Neural cell (in vitro differentiated cells): ENCODE results near the gene CCL17. TPM values are rescaled to one million over a fixed set of nuclear protein-coding genes. Genes with fewer than 3 reads are reported as not detected.

Experiments used
- H2AFZ ChIP-seq: fragments of 200-600, 300-800 bp; sonication (generic), shearing (Covaris generic); 2 replicates; pipeline ENCODE4 v1.6.0; 2014; ENCODE audit warnings: low read depth, mild to moderate bottlenecking, antibody characterized with exemption, low read length, moderate library complexity
- H3F3A ChIP-seq: fragments of 200-600 bp; shearing (Covaris generic); 2 replicates; pipeline ENCODE4 v1.6.1; 2016; ENCODE audit warnings: mild to moderate bottlenecking, moderate library complexity, mixed read lengths, antibody characterized with exemption, low read length; ENCODE audit not compliant: insufficient read depth, poor library complexity, severe bottlenecking
- H3K27ac ChIP-seq: fragments of 200-600, 300-800 bp; sonication (generic), shearing (Covaris generic); 2 replicates; pipeline ENCODE4 v1.5.1; 2014; ENCODE audit warnings: mild to moderate bottlenecking, low read length, moderate library complexity
- H3K27me3 ChIP-seq: fragments of 300-800, 200-600 bp; sonication (generic), shearing (Covaris generic); 2 replicates; pipeline ENCODE4 v1.6.0; 2014; ENCODE audit warnings: mild to moderate bottlenecking, low read depth, low read length, moderate library complexity; ENCODE audit not compliant: insufficient read depth
- H3K36me3 ChIP-seq: fragments of 300-800, 200-600 bp; sonication (generic), shearing (Covaris generic); 2 replicates; pipeline ENCODE4 v1.5.1; 2014; ENCODE audit warnings: mild to moderate bottlenecking, antibody characterized with exemption, low read length, moderate library complexity; ENCODE audit not compliant: insufficient read depth
- H3K4me2 ChIP-seq: fragments of 300-800, 200-600 bp; sonication (generic), shearing (Covaris generic); 2 replicates; pipeline ENCODE4 v1.6.0; 2014; ENCODE audit warnings: mild to moderate bottlenecking, low read length
- H3K4me3 ChIP-seq: fragments of 300-800, 200-600 bp; sonication (generic), shearing (Covaris generic); 2 replicates; pipeline ENCODE4 v1.5.1; 2014; ENCODE audit warnings: mild to moderate bottlenecking, low read length, moderate library complexity
- H3K79me2 ChIP-seq: fragments of 200-600 bp; shearing (Covaris generic); replicated peaks from 2 replicates; pipeline ENCODE4 v1.6.0; 2014; ENCODE audit warnings: mild to moderate bottlenecking, low read length, moderate library complexity; ENCODE audit not compliant: insufficient read depth
- H3K9ac ChIP-seq: fragments of 300-800, 200-600 bp; sonication (generic), shearing (Covaris generic); 2 replicates; pipeline ENCODE4 v1.6.1; 2016; ENCODE audit warnings: mild to moderate bottlenecking, low read length, mixed read lengths
- H3K9me2 ChIP-seq: fragments of 200-600 bp; shearing (Covaris generic); 2 replicates; pipeline ENCODE4 v1.6.1; 2016; ENCODE audit warnings: mild to moderate bottlenecking, low read length, mixed read lengths; ENCODE audit not compliant: insufficient read depth
- H3K9me3 ChIP-seq: fragments of 200-600, 300-800 bp; sonication (generic), shearing (Covaris generic); 2 replicates; pipeline ENCODE4 v1.6.1; 2016; ENCODE audit warnings: mild to moderate bottlenecking, mixed run types, low read length, moderate library complexity, mixed read lengths
- H4K20me1 ChIP-seq: fragments of 200-600 bp; shearing (Covaris generic); 2 replicates; pipeline ENCODE4 v1.6.1; 2016; ENCODE audit warnings: mild to moderate bottlenecking, mixed run types; ENCODE audit not compliant: insufficient read depth
- EP300 ChIP-seq: fragments of 450-650 bp; conservative IDR thresholded peaks from 2 replicates; pipeline ENCODE4 v1.6.1; 2014; ENCODE audit warnings: antibody characterized with exemption, mild to moderate bottlenecking, moderate library complexity; ENCODE audit not compliant: poor library complexity, severe bottlenecking
- EZH2 ChIP-seq: fragments of 200-600, 300-800 bp; shearing (Covaris generic), sonication (generic); IDR thresholded peaks from 2 replicates; pipeline ENCODE4 v1.6.1; 2014; ENCODE audit warnings: antibody characterized with exemption, low read length, borderline replicate concordance, mild to moderate bottlenecking; ENCODE audit not compliant: insufficient read depth, poor library complexity, severe bottlenecking
- MXI1 ChIP-seq: fragments of 450-650 bp; conservative IDR thresholded peaks from 2 replicates; pipeline ENCODE4 v1.6.1; 2014; ENCODE audit warnings: antibody characterized with exemption, mild to moderate bottlenecking; ENCODE audit not compliant: poor library complexity, severe bottlenecking
- POLR2AphosphoS5 ChIP-seq: IDR thresholded peaks from 2 replicates; pipeline ENCODE4 v1.6.1; 2012
- RAD21 ChIP-seq: fragments of 450-650 bp; conservative IDR thresholded peaks from 2 replicates; pipeline ENCODE4 v1.6.1; 2014; ENCODE audit warnings: antibody characterized with exemption, mild to moderate bottlenecking, moderate library complexity
- SMC3 ChIP-seq: fragments of 450-650 bp; conservative IDR thresholded peaks from 2 replicates; pipeline ENCODE4 v1.6.1; 2014; ENCODE audit warnings: antibody characterized with exemption, mild to moderate bottlenecking, moderate library complexity; ENCODE audit not compliant: poor library complexity
- TAF1 ChIP-seq: IDR thresholded peaks from 2 replicates; pipeline ENCODE4 v1.6.1; 2012; ENCODE audit warnings: low read depth
- polyA plus RNA-seq: library from polyadenylated mRNA; depleted of rRNA; stranded (reverse); fragments of >200 nt; gene quantifications from 2 replicates; pipeline ENCODE4 v1.2.3, GENCODE V29; 2014
- TF ChIP-seq, protein P1 (sequence below): fragments of 450-650 bp; IDR thresholded peaks from 2 replicates; pipeline ENCODE4 v1.5.1; 2014; ENCODE audit warnings: antibody characterized with exemption, mild to moderate bottlenecking, moderate library complexity; ENCODE audit not compliant: poor library complexity, severe bottlenecking
- TF ChIP-seq, protein P2 (sequence below): IDR thresholded peaks from 2 replicates; pipeline ENCODE4 v1.6.1; 2012; ENCODE audit warnings: borderline replicate concordance

Gene CCL17
- polyA plus RNA-seq, 1 donor from 2014 or later, result not detected

DNA sequence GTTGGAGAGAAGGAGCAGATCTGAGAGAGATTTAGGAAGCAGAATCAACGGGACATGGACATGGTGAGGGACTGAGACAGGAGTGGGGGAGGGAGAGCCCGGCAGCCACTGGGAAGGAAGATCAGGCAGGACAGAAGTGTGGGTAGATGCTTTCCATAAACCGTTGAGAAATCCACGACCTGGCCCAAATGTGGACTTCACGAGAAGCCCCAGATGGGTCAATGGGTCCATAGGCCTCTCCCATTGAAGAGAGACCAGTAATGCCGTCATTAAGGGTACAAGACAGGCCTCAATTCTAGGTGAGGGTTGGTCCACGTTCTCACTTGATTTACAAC lies 46.5 kb upstream of the CCL17 start:
- Histone ChIP-seq H3K9me2 (no peaks in the 10 kb centered on the region), H3K79me2 (no peaks in the 10 kb centered on the region), H3F3A (no peaks in the 10 kb centered on the region), H3K36me3 (no peaks in the 10 kb centered on the region), H2AFZ (no peak overlapping the region), H4K20me1 (no peaks in the 10 kb centered on the region), H3K4me3 (no peak overlapping the region), H3K27me3 (no peaks in the 10 kb centered on the region), H3K27ac (no peak overlapping the region), H3K4me2 (no peak overlapping the region), H3K9me3 (no peaks in the 10 kb centered on the region), H3K9ac (no peak overlapping the region)
- TF ChIP-seq MXI1 (no peak), POLR2AphosphoS5 (no peak), EP300 (no peak), SMC3 (no peak), TAF1 (no peak), RAD21 (no peak), EZH2 (no peak)
- TF ChIP-seq, protein P1, sequence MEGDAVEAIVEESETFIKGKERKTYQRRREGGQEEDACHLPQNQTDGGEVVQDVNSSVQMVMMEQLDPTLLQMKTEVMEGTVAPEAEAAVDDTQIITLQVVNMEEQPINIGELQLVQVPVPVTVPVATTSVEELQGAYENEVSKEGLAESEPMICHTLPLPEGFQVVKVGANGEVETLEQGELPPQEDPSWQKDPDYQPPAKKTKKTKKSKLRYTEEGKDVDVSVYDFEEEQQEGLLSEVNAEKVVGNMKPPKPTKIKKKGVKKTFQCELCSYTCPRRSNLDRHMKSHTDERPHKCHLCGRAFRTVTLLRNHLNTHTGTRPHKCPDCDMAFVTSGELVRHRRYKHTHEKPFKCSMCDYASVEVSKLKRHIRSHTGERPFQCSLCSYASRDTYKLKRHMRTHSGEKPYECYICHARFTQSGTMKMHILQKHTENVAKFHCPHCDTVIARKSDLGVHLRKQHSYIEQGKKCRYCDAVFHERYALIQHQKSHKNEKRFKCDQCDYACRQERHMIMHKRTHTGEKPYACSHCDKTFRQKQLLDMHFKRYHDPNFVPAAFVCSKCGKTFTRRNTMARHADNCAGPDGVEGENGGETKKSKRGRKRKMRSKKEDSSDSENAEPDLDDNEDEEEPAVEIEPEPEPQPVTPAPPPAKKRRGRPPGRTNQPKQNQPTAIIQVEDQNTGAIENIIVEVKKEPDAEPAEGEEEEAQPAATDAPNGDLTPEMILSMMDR, result no peak
- TF ChIP-seq, protein P2, sequence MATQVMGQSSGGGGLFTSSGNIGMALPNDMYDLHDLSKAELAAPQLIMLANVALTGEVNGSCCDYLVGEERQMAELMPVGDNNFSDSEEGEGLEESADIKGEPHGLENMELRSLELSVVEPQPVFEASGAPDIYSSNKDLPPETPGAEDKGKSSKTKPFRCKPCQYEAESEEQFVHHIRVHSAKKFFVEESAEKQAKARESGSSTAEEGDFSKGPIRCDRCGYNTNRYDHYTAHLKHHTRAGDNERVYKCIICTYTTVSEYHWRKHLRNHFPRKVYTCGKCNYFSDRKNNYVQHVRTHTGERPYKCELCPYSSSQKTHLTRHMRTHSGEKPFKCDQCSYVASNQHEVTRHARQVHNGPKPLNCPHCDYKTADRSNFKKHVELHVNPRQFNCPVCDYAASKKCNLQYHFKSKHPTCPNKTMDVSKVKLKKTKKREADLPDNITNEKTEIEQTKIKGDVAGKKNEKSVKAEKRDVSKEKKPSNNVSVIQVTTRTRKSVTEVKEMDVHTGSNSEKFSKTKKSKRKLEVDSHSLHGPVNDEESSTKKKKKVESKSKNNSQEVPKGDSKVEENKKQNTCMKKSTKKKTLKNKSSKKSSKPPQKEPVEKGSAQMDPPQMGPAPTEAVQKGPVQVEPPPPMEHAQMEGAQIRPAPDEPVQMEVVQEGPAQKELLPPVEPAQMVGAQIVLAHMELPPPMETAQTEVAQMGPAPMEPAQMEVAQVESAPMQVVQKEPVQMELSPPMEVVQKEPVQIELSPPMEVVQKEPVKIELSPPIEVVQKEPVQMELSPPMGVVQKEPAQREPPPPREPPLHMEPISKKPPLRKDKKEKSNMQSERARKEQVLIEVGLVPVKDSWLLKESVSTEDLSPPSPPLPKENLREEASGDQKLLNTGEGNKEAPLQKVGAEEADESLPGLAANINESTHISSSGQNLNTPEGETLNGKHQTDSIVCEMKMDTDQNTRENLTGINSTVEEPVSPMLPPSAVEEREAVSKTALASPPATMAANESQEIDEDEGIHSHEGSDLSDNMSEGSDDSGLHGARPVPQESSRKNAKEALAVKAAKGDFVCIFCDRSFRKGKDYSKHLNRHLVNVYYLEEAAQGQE, result no peak

DNA sequence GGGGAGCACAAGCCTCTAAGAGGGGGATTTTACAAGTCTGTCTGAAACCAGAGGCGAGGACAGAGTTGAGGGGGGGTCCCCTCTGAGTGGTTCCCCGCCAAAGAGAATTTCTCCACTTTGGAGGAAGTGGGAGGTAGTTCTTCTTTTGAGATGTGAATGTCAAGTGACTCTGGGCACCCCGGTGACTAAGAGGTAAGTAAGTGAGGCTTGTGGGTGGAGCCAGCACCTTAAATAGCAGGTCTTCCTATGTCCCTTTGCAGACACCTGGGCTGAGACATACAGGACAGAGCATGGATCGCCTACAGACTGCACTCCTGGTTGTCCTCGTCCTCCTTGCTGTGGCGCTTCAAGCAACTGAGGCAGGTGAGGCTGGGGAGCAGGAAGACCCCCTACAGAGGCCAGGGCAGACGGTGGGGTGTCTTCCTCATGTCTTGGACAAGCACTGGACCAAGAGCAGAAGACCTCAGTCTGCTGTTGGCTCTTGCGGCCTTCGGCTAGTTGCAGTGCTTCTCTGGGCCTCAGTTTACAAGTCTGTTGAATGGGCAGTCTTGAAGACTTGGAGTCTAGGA lies 46.0 kb upstream of the CCL17 start, which contains the start of gene CCL22:
Gene CCL22 (plus strand): TSS at position 257 of the 569 bp plus-strand sequence. CDS start 34 bp downstream, at position 291.
- Histone ChIP-seq H4K20me1 (no peaks in the 10 kb centered on the region), H3K36me3 (no peaks in the 10 kb centered on the region), H3K4me2 (no peak within 1 kb of the TSS), H3K27me3 (no peaks in the 10 kb centered on the region), H3K9me3 (no peaks in the 10 kb centered on the region), H3K79me2 (no peaks in the 10 kb centered on the region), H3K4me3 (no peak within 1 kb of the TSS), H3F3A (no peaks in the 10 kb centered on the region), H3K9ac (no peak within 1 kb of the TSS), H2AFZ (no peak within 1 kb of the TSS), H3K9me2 (no peaks in the 10 kb centered on the region), H3K27ac (no peak within 1 kb of the TSS)
- TF ChIP-seq SMC3, result no peak
- TF ChIP-seq, protein P1, result no peak
- TF ChIP-seq, protein P2, result no peak
- TF ChIP-seq EZH2, result no peak
- TF ChIP-seq RAD21, result no peak
- TF ChIP-seq EP300, result no peak
- no peak for TF ChIP-seq TAF1
